Measurements from ENCODE around the gene PORCN. TPM values are rescaled to one million over a fixed set of nuclear protein-coding genes. Genes with fewer than 3 reads are reported as not detected.

Gene PORCN
- 17.0 and 18.3 TPM in 2 replicates for total RNA-seq (2014; rRNA removed; shearing (Covaris generic))

- no peak for DNase-seq (ENCODE audit: low spot score)
These were observed at the start of gene PORCN for GRCh38 chrX:48508400-48509244. Gene PORCN, plus strand, starts transcription at chrX:48508992. Its CDS starts 829 bp downstream, at chrX:48509821.

GRCh38 chrX:48459483-48459882, 49.3 kb upstream of the PORCN start:
- no peak for DNase-seq (ENCODE audit: low spot score)

- no peak for DNase-seq (ENCODE audit: low spot score)
These were observed 48.8 kb upstream of the PORCN start for GRCh38 chrX:48460031-48460430.

GRCh38 chrX:48460606-48461005, 48.2 kb upstream of the PORCN start:
- no peak for DNase-seq (ENCODE audit: low spot score)

GRCh38 chrX:48461830-48462229, 47.0 kb upstream of the PORCN start:
- no peak for DNase-seq (ENCODE audit: low spot score)

GRCh38 chrX:48465336-48465933, 43.4 kb upstream of the PORCN start:
- DNase-seq (ENCODE audit: low spot score) = peak; percentile 50

- DNase-seq (ENCODE audit: low spot score) = no peak
These were observed 42.1 kb upstream of the PORCN start for GRCh38 chrX:48466696-48467095.

- no peak for DNase-seq (ENCODE audit: low spot score)
These were observed 41.5 kb upstream of the PORCN start for GRCh38 chrX:48467281-48467761.

GRCh38 chrX:48468247-48468671, 40.5 kb upstream of the PORCN start:
- DNase-seq (ENCODE audit: low spot score) = no peak

- no peak for DNase-seq (ENCODE audit: low spot score)
These were observed 39.8 kb upstream of the PORCN start for GRCh38 chrX:48468693-48469691.

- no peak for DNase-seq (ENCODE audit: low spot score)
These were observed 38.5 kb upstream of the PORCN start, which contains the start of gene SLC38A5 for GRCh38 chrX:48470110-48470832. Gene SLC38A5, minus strand, starts transcription at chrX:48470260. Its CDS starts 2,336 bp downstream, at chrX:48467924.

- no peak for DNase-seq (ENCODE audit: low spot score)
These were observed 38.0 kb upstream of the PORCN start for GRCh38 chrX:48470833-48471118.

- no peak for DNase-seq (ENCODE audit: low spot score)
These were observed 37.3 kb upstream of the PORCN start for GRCh38 chrX:48471504-48471903.

GRCh38 chrX:48472225-48472624, 36.6 kb upstream of the PORCN start:
- no peak for DNase-seq (ENCODE audit: low spot score)

GRCh38 chrX:48472851-48473703, 35.7 kb upstream of the PORCN start:
- DNase-seq (ENCODE audit: low spot score) = no peak

- no peak for DNase-seq (ENCODE audit: low spot score)
These were observed 35.1 kb upstream of the PORCN start for GRCh38 chrX:48473704-48473990.

GRCh38 chrX:48474127-48474526, 34.7 kb upstream of the PORCN start:
- DNase-seq (ENCODE audit: low spot score) = no peak

GRCh38 chrX:48474581-48474980, 34.2 kb upstream of the PORCN start:
- no peak for DNase-seq (ENCODE audit: low spot score)

- no peak for DNase-seq (ENCODE audit: low spot score)
These were observed 33.5 kb upstream of the PORCN start for GRCh38 chrX:48475296-48475695.

- DNase-seq (ENCODE audit: low spot score) = peak; percentile 86
These were observed 32.8 kb upstream of the PORCN start, which contains the start of gene FTSJ1 for GRCh38 chrX:48475774-48476577. Gene FTSJ1, plus strand, starts transcription at chrX:48476199. Its CDS starts 1,849 bp downstream, at chrX:48478048.
